K562 (cell line): ENCODE results near the gene SLFN5.

ENCODE experiments used
- ADNP ChIP-seq: fragments of 200-800 bp; sonication (Bioruptor generic); IDR thresholded peaks from 2 replicates; pipeline ENCODE4 v1.6.1; 2016; ENCODE audit warnings: missing genetic modification characterization, missing compliant biosample characterization
- ATF2 ChIP-seq: sonication (generic); formaldehyde crosslinking; IDR thresholded peaks from 2 replicates; pipeline ENCODE4 v1.8.1; 2022; ENCODE audit warnings: missing genetic modification reagents
- CBFA2T3 ChIP-seq: fragments of 450-650 bp; IDR thresholded peaks from 2 replicates; pipeline ENCODE4 v1.6.1; 2017
- CTCF ChIP-seq, 3 experiments: IDR thresholded peaks in 2 of 3; conservative IDR thresholded peaks in 1 of 3; 2 replicates each; pipeline ENCODE4 v1.5.1; 2011 to 2012; ENCODE audit warnings: low read length in 3 of 3, mild to moderate bottlenecking in 3 of 3, control low read depth in 2 of 3, improper control_type of control experiment in 1 of 3, inconsistent platforms in 1 of 3, low read depth in 1 of 3, mixed read lengths in 1 of 3, moderate library complexity in 1 of 3; ENCODE audit not compliant: insufficient read depth in 2 of 3
- GATAD2B ChIP-seq: fragments of 450-650 bp; IDR thresholded peaks from 2 replicates; pipeline ENCODE4 v1.6.1; 2017; ENCODE audit warnings: mild to moderate bottlenecking, borderline replicate concordance
- MCM7 ChIP-seq, 2 experiments: fragments of 450-650 bp; IDR thresholded peaks; 2 replicates each; pipeline ENCODE4 v1.6.1; 2016 to 2018
- PATZ1 ChIP-seq: fragments of 250-450 bp; sonication (Bioruptor Pico); IDR thresholded peaks from 2 replicates; pipeline ENCODE4 v1.5.0; 2020; ENCODE audit warnings: mild to moderate bottlenecking, borderline replicate concordance
- POLR2A ChIP-seq: fragments of 450-650 bp; conservative IDR thresholded peaks from 2 replicates; pipeline ENCODE4 v1.6.1; 2016

GRCh38 chr17:35243561-35244340 is 879 bp downstream of the SLFN5 start:
- TF ChIP-seq POLR2A: no peak
- TF ChIP-seq MCM7 (IDR thresholded peaks at IDR 0.05): no peak
- TF ChIP-seq GATAD2B: no peak
- TF ChIP-seq CBFA2T3: no peak
- no peak for TF ChIP-seq CTCF (IDR thresholded peaks at IDR 0.05 in 2 of 3, conservative IDR thresholded peaks at IDR 0.05 in 1 of 3; ENCODE audit: insufficient read depth in 2 of 3, low read depth in 1 of 3, low read length in 3 of 3)
- TF ChIP-seq ADNP (tag): no peak
- TF ChIP-seq ATF2: no peak
- no peak for TF ChIP-seq PATZ1 (CRISPR knock-in tag)
